Measurements from ENCODE around the gene TXK. TPM values are rescaled to one million over a fixed set of nuclear protein-coding genes. Genes with fewer than 3 reads are reported as not detected.
A peak's percentile ranks its signal among the peaks of the same experiment; 100 is the strongest.

TXK gene
- total RNA-seq, 6 donors from 2014 or later: 4.0 to 16.8 (median 6.2) TPM

DNA sequence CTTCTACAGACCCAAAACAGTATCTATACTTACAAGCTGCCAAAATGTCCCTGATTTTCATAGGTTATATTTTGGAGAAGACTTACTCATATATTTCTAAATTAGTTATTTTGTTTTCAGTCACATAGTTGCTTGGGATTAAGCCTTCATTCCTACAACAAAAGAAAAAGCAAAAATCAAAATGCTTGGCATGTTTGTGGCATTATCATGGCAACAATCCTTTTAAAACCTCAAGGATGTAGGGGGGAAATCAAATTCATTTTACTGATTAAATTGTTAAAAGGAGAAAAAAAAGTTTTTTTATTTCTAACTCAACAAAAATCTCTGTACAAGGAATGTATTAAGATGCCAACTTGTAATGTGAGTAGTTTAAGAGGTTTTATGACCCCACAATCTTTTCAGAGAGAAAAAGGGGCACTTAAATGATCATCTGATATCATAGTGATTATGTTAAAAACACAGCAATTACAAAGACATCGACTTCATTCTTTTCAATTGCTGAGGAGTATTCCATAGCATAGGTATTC lies 23.5 kb downstream of the TXK start:
- H3K9me3 ChIP-seq: no peaks in the 10 kb centered on the region
- H3K4me3 ChIP-seq: no peak overlapping the region
- DNase-seq (no peak), ATAC-seq (ENCODE audit: low FRiP score in 2 of 2) (no peak)
- no peak for TF ChIP-seq POLR2A (IDR thresholded peaks at IDR 0.05)
- TF ChIP-seq EP300 (IDR thresholded peaks at IDR 0.05): no peak
- TF ChIP-seq, protein P1, sequence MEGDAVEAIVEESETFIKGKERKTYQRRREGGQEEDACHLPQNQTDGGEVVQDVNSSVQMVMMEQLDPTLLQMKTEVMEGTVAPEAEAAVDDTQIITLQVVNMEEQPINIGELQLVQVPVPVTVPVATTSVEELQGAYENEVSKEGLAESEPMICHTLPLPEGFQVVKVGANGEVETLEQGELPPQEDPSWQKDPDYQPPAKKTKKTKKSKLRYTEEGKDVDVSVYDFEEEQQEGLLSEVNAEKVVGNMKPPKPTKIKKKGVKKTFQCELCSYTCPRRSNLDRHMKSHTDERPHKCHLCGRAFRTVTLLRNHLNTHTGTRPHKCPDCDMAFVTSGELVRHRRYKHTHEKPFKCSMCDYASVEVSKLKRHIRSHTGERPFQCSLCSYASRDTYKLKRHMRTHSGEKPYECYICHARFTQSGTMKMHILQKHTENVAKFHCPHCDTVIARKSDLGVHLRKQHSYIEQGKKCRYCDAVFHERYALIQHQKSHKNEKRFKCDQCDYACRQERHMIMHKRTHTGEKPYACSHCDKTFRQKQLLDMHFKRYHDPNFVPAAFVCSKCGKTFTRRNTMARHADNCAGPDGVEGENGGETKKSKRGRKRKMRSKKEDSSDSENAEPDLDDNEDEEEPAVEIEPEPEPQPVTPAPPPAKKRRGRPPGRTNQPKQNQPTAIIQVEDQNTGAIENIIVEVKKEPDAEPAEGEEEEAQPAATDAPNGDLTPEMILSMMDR (IDR thresholded peaks at IDR 0.05): no peak
- TF ChIP-seq POLR2AphosphoS5 (IDR thresholded peaks at IDR 0.05): no peak
- no peaks in the 10 kb centered on the region for H3K36me3 ChIP-seq
- H3K27ac ChIP-seq: no peak overlapping the region
- 74 to 84% methylated on average over 1 of the region's 1 CpG for WGBS, 2 donors
- H3K27me3 ChIP-seq: no peaks in the 10 kb centered on the region
- no peaks in the 10 kb centered on the region for H3K4me1 ChIP-seq

DNA sequence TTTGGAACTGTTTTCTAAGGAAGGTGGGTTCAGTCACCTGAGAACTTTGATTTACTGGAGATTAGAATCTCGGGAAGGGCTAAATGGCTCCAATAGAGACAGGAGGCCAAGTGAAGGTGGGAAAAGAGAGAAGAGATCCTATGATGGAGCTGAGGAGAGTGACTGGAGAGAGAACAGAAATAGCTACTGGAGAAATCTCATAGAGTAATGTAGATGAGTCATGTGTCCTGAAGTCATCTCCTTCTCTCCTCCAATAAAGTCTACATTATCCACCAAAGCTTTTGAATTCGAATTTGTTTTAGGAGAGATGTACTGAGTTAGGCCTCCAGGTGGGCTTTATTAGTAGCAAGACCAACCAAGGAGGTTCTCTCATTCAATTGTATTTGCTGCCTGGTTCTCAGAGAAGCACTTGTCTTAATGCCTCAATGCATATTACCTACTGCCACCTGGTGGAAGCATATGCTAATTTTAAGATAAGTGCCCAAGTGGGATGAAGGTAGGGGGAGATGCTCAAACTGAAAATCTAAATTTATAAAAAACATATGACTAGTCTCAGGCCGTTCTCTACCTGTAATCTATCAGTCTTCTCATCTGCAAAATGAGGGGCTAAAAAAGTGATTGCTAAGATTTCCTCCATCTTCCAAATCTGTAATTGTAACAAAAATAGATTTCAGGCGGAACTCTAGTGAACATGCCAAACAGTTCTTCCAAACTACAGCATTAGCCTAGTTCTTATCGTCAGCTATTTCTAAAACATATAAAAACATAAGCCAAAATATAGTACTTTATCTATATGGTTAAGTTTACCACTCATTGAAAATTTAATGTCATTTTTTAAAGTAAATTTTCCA lies 24.4 kb downstream of the TXK start:
- Histone ChIP-seq H3K27me3 (no peaks in the 10 kb centered on the region), H3K27ac (no peak overlapping the region), H3K36me3 (no peaks in the 10 kb centered on the region), H3K4me1 (no peaks in the 10 kb centered on the region), H3K9me3 (no peaks in the 10 kb centered on the region), H3K4me3 (no peak overlapping the region)
- ATAC-seq (ENCODE audit: low FRiP score in 2 of 2) (peak in 1 of 2 donors; percentile 35), DNase-seq (no peak)
- WGBS, 2 donors: 66 to 67% methylated on average over 5 of the region's 5 CpGs
- no peak for TF ChIP-seq POLR2AphosphoS5 (IDR thresholded peaks at IDR 0.05)
- TF ChIP-seq, protein P1 (IDR thresholded peaks at IDR 0.05): peak in 5 of 6 experiments; percentile 17 to 47 (median 38)
- no peak for TF ChIP-seq EP300 (IDR thresholded peaks at IDR 0.05)
- TF ChIP-seq POLR2A (IDR thresholded peaks at IDR 0.05): no peak

DNA sequence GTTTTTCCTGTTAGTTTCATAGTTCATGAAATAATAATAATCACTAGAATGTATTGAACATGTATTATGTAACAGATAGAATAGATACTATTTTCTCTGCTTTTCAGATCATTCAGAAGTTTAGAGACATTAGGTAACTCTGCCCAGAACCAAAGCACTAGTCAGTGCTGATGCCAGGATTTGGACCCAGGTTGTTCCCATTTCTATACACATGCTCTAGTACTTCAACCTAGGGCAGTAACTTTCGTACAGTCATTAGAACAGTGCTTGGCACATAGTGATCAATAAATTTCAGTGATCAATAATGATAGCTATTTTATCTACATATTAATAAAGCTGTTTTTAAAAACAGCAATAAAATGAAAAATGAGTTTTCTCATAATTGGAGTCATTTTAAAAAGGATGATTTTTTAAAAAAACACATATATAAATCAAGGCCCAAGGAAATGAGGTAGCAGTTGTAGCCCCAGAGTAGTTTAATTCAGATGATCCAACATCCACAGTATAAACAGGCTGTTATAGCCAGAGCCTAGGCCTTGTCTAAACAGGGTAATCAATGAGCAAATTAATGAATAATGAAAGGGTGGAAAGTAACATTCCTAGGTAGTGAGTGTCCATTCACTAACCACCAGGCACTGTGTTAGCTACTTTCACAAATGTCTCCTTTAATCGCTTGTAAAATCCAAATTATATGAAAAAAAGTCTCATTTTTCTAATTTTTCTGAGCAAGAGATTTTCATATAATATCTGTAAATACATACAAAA lies 25.6 kb downstream of the TXK start:
- Histone ChIP-seq H3K4me1 (no peaks in the 10 kb centered on the region), H3K36me3 (no peaks in the 10 kb centered on the region), H3K9me3 (no peaks in the 10 kb centered on the region), H3K27me3 (no peaks in the 10 kb centered on the region), H3K27ac (no peak overlapping the region), H3K4me3 (no peak overlapping the region)
- DNase-seq (no peak), ATAC-seq (ENCODE audit: low FRiP score in 2 of 2) (no peak)
- WGBS, 2 donors: 94 to 95% methylated on average over 2 of the region's 2 CpGs
- TF ChIP-seq EP300 (IDR thresholded peaks at IDR 0.05): no peak
- TF ChIP-seq POLR2A (IDR thresholded peaks at IDR 0.05): no peak
- TF ChIP-seq POLR2AphosphoS5 (IDR thresholded peaks at IDR 0.05): no peak
- TF ChIP-seq, protein P1 (IDR thresholded peaks at IDR 0.05): no peak

DNA sequence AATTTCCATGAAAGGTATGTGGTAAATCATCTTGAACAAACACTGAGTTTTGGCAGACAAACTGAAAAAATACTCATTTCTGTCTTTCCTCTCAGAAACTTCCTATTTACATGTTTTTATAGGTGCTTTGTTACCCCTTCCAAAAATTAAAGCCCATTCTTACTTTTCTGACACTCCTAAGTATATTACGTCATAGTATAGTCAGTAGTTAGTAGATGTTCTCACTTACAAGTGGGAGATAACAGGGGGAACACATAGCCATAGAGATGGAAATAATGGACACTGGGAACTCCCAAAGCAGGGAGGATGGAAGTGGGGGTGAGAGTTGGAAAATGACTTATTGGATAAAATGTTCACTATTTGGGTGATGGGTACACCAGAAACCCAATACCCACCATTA lies 28.8 kb downstream of the TXK start:
- H3K36me3 ChIP-seq: no peaks in the 10 kb centered on the region
- WGBS, 2 donors: 93 to 97% methylated on average over 1 of the region's 1 CpG
- no peak for ATAC-seq (ENCODE audit: low FRiP score in 2 of 2)
- H3K27me3 ChIP-seq: no peaks in the 10 kb centered on the region
- no peak for DNase-seq
- no peak for TF ChIP-seq EP300 (IDR thresholded peaks at IDR 0.05)
- no peak for TF ChIP-seq POLR2A (IDR thresholded peaks at IDR 0.05)
- no peak for TF ChIP-seq POLR2AphosphoS5 (IDR thresholded peaks at IDR 0.05)
- TF ChIP-seq, protein P1 (IDR thresholded peaks at IDR 0.05): no peak
- H3K4me3 ChIP-seq: no peak overlapping the region
- H3K27ac ChIP-seq: no peak overlapping the region
- H3K9me3 ChIP-seq: no peaks in the 10 kb centered on the region
- H3K4me1 ChIP-seq: no peaks in the 10 kb centered on the region

Measured in upper lobe of left lung (tissue), 6 donors.